NCI-H226 (cell line): ENCODE data around the gene ZBTB8OS.
A peak's percentile ranks its signal among the peaks of the same experiment; 100 is the strongest.

Experiments
- DNase-seq: peaks from one replicate; pipeline ENCODE4 v3.0.0-alpha.2; 2015

Gene ZBTB8OS

DNA sequence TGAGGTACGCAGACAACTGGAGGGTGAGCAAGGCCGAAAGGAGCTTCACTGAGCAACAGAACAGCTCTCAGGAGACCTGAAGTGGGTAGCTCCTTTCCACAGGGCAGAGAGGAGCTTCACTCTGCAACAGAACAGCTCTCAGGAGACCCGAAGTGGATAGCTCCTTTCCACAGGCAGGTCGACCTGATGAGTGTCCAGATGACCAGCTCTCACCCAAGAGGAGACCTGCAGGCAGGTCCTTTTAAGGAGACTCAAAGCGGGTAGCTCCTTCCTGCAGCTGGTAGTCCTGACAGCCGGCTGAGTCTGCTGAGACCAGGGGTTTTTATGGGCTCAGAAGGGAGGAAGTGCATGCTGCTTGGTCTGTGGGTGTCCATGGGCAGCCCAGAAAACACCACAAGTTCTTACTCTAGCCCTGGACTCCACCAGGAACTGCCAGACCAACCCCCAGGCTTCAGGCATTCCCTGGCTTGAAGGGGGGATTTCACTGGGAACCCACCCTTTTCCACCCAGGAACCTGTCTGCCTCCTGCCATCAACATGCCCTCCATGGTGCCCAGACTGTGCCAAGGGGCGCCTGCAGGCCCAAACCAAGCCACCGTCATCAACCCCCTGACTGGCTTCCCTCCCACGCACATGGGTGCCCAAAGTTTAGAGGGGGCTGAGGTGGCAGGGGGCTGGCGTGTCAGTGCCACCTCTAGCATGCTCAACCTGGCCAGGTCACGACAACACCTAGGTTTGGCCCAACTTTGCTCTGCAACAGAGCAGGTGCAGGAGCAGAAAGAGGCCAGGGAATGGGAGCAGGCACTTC, 43.6 kb downstream of the ZBTB8OS start:
- DNase-seq: no peak

DNA sequence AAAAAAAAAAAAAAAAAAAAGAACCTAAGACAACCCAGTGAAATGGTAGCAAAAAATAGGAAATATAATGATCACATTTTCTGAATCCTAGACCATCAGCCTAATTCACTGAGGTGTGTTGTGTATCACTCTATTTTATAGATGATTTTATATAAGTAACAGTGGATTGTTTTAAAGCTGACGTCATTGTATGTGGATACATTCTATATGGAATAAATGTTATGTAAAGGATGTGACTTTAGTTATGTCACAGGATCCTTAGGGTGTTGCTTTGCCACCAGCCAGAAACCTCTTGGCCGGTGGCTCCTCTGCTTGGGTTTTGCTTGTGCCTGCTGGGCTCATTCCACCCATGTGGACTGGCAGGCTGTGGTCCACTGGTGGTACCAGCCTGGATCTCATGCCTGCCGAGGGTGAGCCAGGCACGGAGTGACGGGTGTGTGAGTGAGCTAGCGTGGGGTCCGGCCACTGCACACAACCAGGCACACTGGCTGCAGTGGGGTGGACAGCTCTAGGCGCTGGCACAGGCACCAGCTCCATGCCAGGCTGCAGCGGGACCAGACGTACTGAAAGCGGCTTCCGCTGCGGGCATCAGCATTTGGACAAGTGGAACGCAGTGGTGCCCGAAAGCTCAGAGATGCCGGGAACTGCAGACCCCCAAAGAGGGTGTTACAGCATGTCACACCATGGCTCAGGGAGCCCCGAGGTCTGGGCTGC, 44.5 kb downstream of the ZBTB8OS start:
- DNase-seq: no peak

GRCh38 chr1:32600034-32600433, 50.3 kb downstream of the ZBTB8OS start:
- DNase-seq: no peak

- peak; percentile 31 for DNase-seq
Measured at GRCh38 chr1:32592943-32593342, 57.4 kb downstream of the ZBTB8OS start.

DNA sequence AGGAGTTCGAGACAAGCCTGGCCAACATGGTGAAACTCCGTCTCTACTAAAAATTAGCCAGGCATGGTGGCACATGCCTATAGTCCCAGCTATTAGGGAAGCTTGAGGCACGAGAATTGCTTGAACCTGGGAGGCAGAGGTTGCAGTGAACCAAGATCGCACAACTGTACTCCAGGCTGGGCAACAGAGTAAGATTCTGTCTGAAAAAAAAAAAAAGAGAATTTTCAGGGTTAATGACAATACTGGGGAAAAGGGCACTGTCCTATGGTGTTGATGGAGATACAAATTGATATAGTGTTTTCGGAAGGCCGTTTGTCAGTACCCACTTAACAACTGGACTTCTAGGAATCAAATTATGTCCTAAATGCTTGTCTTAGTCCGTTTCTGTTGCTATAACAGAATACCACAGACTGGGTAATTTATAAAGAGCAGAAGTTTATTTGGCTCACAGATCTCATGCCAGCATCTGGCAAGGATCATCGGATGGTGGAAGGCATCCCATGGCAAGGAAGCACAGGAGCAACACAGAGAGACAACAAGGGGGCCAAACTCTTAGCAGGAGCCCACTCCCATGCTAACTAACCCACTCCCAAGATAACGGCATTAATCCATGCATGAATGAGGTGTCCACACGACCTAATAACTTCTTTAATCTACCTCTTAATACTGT, 69.9 kb downstream of the ZBTB8OS start:
- no peak for DNase-seq
